ENCODE data around the gene PAFAH2.
A peak's percentile ranks its signal among the peaks of the same experiment; 100 is the strongest.
"Not testable (repeated sequence)": the region's sequence is repeated elsewhere in the genome, so short reads cannot be mapped to it uniquely, and the experiment has no call there.

PAFAH2 gene

GRCh38 chr1:26009796-26010447, 12.1 kb upstream of the PAFAH2 start:
- DNase-seq = no peak

GRCh38 chr1:26006710-26007109, 8.8 kb upstream of the PAFAH2 start:
- DNase-seq = no peak

GRCh38 chr1:26005434-26006105, 7.7 kb upstream of the PAFAH2 start:
- no peak for DNase-seq

- DNase-seq = no peak
Measured at GRCh38 chr1:26003756-26004155, 5.9 kb upstream of the PAFAH2 start.

- DNase-seq = no peak
Measured at GRCh38 chr1:26003262-26003661, 5.4 kb upstream of the PAFAH2 start.

GRCh38 chr1:25999041-25999800, 1.4 kb upstream of the PAFAH2 start:
- DNase-seq = no peak

GRCh38 chr1:25996966-25997827, 666 bp downstream of the PAFAH2 start:
- no peak for DNase-seq

- no peak for DNase-seq
Measured at GRCh38 chr1:25994402-25995150, 3.3 kb downstream of the PAFAH2 start.

- no peak for DNase-seq
Measured at GRCh38 chr1:25993197-25993951, 4.5 kb downstream of the PAFAH2 start.

GRCh38 chr1:25992689-25993171, 5.1 kb downstream of the PAFAH2 start:
- DNase-seq = no peak

- no peak for DNase-seq
Measured at GRCh38 chr1:25991937-25992688, 5.8 kb downstream of the PAFAH2 start.

- DNase-seq = peak; percentile 28 to 33
Measured at GRCh38 chr1:25990702-25991395, 7.0 kb downstream of the PAFAH2 start.

GRCh38 chr1:25990251-25990650, 7.6 kb downstream of the PAFAH2 start:
- no peak for DNase-seq

GRCh38 chr1:25989440-25990234, 8.2 kb downstream of the PAFAH2 start:
- no peak for DNase-seq

GRCh38 chr1:25987951-25988350, 9.9 kb downstream of the PAFAH2 start:
- DNase-seq = no peak

- DNase-seq = not testable (repeated sequence)
Measured at GRCh38 chr1:25986773-25987172, 11.1 kb downstream of the PAFAH2 start.

GRCh38 chr1:25985670-25986069, 12.2 kb downstream of the PAFAH2 start:
- DNase-seq = no peak

GRCh38 chr1:25985171-25985570, 12.7 kb downstream of the PAFAH2 start:
- DNase-seq = no peak

- DNase-seq = no peak
Measured at GRCh38 chr1:25979210-25979609, 18.7 kb downstream of the PAFAH2 start.

All from activated CD4-positive, alpha-beta T cell treated with anti-CD3 and anti-CD28 coated beads for 4 hours (primary cell).